HG03060 (cell line): Measurements from ENCODE around the gene FARSB.
"Not testable (repeated sequence)": the region's sequence is repeated elsewhere in the genome, so short reads cannot be mapped to it uniquely, and the experiment has no call there.

Experiments used
- ATAC-seq: cut with Tn5 transposase; IDR thresholded peaks from one replicate; pipeline ENCODE4 v1.9.1; 2021; ENCODE audit warnings: low read depth, moderate number of reproducible peaks; ENCODE audit not compliant: unreplicated experiment

Gene FARSB

GRCh38 chr2:222655787-222656525 lies at the start of gene FARSB:
FARSB (minus strand) TSS chr2:222656092; CDS start chr2:222656073, 19 bp downstream.
- ATAC-seq = peak; percentile 82

- ATAC-seq = no peak
Observed at GRCh38 chr2:222703886-222704285, 48.0 kb upstream of the FARSB start.

GRCh38 chr2:222703091-222703490 lies 47.2 kb upstream of the FARSB start:
- ATAC-seq = no peak

GRCh38 chr2:222701721-222702131 lies 45.8 kb upstream of the FARSB start:
- no peak for ATAC-seq

- ATAC-seq = no peak
Observed at GRCh38 chr2:222701233-222701632, 45.3 kb upstream of the FARSB start.

GRCh38 chr2:222698276-222698675 lies 42.4 kb upstream of the FARSB start:
- ATAC-seq = no peak

GRCh38 chr2:222693837-222694236 lies 37.9 kb upstream of the FARSB start:
- peak; percentile 44 for ATAC-seq

GRCh38 chr2:222693413-222693812 lies 37.5 kb upstream of the FARSB start:
- not testable (repeated sequence) for ATAC-seq

GRCh38 chr2:222690564-222691200 lies 34.8 kb upstream of the FARSB start:
- peak; percentile 77 for ATAC-seq

- ATAC-seq = no peak
Observed at GRCh38 chr2:222689322-222689721, 33.4 kb upstream of the FARSB start.

- no peak for ATAC-seq
Observed at GRCh38 chr2:222688917-222689316, 33.0 kb upstream of the FARSB start.

- no peak for ATAC-seq
Observed at GRCh38 chr2:222686086-222686750, 30.3 kb upstream of the FARSB start.

- ATAC-seq = no peak
Observed at GRCh38 chr2:222683805-222684204, 27.9 kb upstream of the FARSB start.

GRCh38 chr2:222677981-222678380 lies 22.1 kb upstream of the FARSB start:
- no peak for ATAC-seq

GRCh38 chr2:222673883-222674282 lies 18.0 kb upstream of the FARSB start:
- ATAC-seq = no peak

GRCh38 chr2:222673273-222673672 lies 17.4 kb upstream of the FARSB start:
- ATAC-seq = no peak

- no peak for ATAC-seq
Observed at GRCh38 chr2:222672068-222672401, 16.1 kb upstream of the FARSB start.

- ATAC-seq = no peak
Observed at GRCh38 chr2:222671259-222672067, 15.6 kb upstream of the FARSB start, which contains the start of gene MOGAT1. MOGAT1 (plus strand) TSS chr2:222671658; CDS start chr2:222671786, 128 bp downstream.

GRCh38 chr2:222670191-222671038 lies 14.5 kb upstream of the FARSB start:
- ATAC-seq = no peak

GRCh38 chr2:222669353-222669752 lies 13.5 kb upstream of the FARSB start:
- ATAC-seq = no peak
